ENCODE measurements around the gene ESYT2. TPM values are rescaled to one million over a fixed set of nuclear protein-coding genes. Genes with fewer than 3 reads are reported as not detected.
A peak's percentile ranks its signal among the peaks of the same experiment; 100 is the strongest.
"Not testable (repeated sequence)": the region's sequence is repeated elsewhere in the genome, so short reads cannot be mapped to it uniquely, and the experiment has no call there.

Gene ESYT2
- total RNA-seq, 1 experiment from 2014 or later, result 77.9 TPM

DNA sequence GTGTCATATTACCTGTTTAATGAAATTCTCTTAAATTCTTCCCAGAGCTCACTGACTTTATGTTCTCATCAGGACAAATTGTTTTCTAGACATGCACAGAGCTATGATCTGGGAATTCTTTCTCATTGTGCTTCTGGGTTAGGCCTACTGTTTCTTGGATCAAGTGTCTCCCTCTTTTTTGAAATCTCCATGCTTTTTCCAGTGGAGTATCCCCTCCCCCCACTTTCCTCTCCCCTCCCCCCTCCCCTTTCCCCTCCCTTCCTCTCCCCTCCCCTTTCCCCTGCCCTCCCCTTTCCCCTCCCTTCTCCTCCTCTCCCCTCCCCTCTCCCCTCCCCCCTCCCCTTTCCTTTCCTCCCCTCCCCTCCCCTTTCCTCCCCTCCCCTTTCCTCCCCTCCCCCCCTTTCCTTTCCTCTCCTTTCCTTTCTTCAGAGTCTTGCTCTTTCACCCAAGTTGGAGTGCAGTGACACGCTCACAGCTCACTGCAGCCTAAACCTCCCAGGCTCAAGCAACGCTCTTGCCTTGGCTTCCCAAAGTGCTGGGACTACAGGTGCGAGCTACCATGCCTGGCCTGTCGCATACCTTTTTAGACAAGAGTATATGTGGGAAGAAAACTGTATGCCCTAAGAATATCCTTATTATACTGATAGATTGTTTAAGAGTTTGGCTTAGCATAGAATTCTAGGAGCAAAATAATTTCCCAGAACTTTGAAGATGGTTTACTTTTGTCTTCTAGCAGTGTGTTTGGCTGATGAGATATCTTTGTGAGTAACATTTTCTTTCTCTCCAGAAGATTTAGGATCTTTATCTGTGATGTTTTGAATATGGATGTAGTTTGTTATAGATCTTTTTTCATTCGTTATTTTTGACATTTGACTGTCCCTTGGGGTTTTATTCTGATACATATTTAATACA is 29.5 kb upstream of the ESYT2 start:
- no peak for DNase-seq (ENCODE audit: low read depth)

DNA sequence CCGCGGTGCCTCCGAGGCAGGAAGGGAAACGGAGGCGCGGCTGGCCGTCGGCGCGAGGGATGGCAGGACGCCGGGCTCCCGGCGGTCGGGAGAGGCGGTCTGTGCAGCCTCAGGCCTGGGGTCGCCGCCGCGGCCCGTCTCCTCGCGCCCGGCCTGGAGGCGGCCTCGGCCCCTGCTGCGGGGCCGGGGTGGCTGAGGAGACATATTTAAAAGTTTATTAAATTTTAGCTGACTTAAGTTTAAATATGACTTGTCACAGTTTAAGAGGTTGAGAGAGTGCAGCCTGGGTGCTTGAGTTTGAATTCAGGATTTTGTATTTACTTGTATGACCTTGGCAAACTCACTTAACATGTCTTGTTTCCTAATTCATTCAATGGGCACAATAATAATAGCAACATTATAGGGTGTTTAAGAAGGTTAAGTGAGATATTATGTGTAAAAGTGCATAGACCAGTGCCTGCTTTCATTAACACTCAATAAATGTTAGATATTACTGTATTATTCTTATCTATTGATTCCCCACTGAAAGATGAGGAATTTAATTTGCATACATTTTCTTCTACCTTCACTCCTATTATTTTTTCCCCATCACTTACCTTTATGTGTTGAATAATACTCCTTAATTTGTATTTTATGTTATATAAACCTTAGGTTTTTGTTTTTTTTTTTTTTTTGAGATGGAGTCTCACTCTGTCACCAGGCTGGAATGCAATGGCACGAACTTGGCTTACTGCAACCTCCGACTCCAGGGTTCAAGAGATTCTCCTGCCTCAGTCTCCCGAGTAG is 27.8 kb upstream of the ESYT2 start:
- DNase-seq (ENCODE audit: low read depth), result no peak

DNA sequence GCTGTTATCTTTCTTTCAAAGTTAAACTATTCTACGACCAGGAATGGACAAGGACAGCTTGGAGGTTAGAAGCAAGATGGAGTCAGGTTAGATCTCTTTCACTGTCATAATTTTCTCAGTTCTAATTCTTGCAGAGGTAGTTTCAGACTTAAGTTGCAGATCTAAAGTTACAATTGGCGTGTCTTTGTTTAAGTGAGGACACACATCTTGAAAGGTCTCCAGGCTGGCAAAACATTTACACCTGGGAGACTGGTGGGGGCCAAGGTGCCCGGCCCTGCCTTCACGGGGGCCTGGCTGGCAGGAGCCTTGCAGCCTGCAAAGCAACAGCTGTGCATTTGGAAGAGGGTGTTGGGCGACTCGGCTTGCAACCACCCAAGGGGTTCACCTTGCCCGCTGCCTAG is 25.4 kb upstream of the ESYT2 start:
- no peak for DNase-seq (ENCODE audit: low read depth)

DNA sequence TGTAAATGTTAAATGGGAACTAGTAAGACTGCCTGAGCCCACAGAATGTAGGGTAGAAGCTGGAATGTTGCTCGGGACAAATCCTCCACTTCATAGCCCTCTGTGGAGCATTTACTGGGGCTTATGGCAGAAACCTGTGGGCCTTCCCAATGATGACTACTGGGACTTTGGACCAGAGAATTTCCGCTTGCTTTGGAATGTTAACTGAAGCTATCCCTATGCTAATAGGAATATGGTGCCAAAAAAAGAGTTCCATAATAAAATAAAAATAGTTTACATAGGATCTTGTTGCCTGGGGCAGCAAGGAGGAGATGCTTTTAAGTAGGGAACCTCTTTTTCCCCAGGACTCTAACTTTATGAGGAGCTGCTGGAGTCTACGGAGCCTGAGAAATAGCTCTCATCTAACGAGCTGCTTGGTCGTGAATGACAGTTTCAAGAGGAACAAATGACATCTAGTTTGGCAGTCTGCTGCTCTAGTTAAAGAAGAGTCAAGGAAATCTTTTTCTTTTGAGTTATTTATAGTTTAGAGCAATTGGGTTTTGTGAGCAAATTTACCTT is 21.3 kb upstream of the ESYT2 start:
- DNase-seq (ENCODE audit: low read depth), result no peak

DNA sequence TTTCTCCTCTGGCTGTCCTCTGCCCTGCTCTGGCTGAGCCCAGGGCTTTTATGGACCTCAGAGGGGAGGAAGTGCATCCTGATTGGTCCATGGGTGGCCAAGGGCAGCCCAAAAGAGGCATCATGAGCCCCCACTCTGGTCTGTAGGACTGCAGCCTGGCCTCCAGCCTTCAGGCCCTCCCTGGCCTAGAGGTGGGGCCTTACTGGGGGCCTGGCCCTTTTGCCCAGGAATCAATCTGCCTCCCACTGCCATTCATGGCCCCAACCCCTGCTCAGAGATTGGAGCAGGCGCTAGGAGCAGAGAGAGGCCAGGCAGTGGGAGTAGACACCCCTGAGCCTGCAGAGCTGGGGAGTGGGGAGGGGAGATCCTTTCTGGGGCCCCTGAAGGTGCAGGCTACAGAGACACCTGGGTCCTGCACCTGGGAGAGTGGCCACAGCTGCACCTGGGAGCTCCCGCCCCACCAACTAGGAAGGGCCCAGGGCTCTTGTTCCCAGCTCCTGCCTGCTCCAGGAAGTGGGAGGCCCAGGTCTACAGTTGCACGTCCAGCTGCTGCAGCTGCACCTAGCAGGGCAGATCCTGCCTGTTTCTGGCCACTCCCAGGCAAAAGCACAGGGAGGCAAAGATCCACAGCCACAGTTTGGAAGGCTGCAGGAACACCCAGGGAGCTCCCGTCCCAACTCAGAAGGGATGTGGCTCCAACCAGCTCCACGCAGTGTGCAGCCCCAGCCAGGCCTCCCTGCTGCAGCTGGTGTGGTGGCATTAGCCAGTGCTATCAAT is 20.6 kb upstream of the ESYT2 start:
- no peak for DNase-seq (ENCODE audit: low read depth)

DNA sequence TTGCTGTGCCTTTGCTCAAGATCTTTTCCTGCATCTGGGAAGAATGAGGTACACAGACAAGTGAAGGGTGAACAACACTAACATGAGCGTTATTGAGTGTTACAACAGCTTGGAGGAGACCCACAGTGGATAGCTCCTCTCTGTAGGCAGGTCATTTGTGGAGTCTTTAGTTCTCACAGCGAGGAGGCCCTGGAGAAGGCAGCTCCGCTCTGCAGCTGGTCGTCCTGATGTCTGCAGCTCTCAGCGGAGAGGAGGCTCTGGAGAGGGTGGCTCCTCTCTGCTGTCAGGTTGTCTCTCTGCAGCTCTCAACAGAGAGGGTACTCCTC is 20.1 kb upstream of the ESYT2 start:
- no peak for DNase-seq (ENCODE audit: low read depth)

DNA sequence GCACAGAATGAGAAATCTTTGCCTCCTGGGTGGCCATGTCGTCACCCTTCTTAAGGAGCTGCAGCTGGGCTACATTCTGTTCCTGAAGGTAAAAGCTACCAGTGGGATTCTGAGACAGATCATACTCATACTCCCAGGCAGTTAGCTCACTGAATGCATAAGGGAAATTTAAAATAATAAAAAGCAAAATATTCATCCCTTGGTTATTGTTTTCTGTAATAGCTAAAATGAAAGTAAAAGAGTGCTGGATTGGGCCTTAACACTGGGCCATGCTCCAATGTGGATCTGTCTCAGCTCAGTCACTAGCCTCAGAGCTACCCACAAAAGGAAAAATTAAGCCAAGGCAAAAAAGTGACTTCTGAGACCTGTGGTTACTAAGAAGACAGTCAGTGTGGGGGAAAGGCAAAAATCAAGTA is 18.1 kb upstream of the ESYT2 start:
- DNase-seq (ENCODE audit: low read depth), result peak; percentile 35

DNA sequence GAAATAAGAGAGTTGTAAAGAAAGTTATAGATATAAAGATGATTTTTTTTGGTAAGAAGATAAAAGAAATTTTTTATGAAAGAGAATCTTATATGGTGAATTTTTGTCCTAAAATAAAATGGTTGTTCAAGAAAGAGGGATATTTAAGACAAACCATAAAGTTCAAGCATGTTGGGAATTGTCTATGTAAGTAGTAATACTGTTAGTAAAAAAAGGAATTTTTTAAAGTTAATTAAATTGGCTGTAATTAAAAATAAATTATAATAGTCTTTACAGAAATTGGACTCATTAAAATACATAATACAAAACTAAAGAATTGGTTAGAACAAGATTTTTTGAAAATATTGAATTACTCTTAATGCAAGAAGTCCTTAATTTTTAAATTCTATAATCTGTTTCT is 17.0 kb upstream of the ESYT2 start:
- no peak for DNase-seq (ENCODE audit: low read depth)

DNA sequence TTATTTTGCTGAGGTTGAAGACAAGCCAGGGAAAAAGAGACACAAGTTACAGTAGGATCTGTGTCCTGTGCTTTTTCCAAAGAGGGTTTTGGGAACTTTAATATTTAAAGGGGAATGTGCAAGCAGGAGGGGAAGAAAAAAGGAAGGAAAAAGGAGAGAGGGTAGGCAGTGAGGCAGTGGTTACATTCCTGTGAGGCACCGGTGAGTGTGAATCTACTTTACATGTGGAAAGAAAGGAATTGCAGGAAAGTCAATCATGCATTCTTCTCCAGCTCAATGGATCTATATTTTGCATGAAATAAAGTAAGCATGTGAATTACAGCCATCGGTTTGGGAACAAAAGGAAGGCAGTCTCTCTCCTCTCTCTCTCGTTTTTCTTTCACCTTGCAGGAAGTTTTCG is 14.5 kb upstream of the ESYT2 start:
- no peak for DNase-seq (ENCODE audit: low read depth)

DNA sequence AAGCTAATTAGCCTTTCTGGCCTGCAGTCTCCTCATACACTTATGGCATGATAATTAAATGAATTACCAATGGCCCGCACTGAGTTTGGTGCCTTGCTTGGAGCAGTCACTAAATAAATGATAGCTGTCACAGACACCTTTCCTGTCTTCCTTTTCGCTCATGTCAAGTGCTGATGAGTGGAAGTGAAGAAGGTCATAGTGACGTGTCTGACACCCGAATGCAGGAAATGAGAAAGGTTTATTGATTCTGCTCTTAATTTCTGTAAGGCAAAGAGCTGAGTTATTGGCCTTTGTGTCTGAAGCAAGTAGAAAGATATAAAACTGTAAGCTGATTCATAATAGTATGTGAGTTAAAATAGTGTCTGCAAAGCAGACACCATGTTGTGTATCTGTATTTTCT is 13.2 kb upstream of the ESYT2 start:
- DNase-seq (ENCODE audit: low read depth), result no peak

DNA sequence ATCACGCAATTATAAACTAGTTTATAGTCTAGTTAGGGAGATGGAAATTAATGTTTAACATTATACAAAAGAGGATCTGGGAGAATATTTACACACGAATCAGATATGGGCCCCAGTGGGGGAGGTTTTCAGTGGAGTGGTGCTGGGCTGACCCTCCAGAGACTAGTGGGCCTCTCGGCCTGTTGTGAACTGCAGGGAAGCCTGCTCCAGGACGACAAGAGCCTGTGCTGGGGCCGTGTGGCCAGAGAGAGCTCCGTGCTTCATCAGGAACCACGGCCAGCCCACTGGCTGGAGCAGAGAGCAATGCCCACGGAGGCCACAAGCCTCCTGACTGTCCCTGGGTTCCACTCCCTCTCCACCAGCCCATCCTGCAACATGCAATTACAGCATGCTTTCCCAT is 11.3 kb upstream of the ESYT2 start:
- DNase-seq (ENCODE audit: low read depth), result no peak

DNA sequence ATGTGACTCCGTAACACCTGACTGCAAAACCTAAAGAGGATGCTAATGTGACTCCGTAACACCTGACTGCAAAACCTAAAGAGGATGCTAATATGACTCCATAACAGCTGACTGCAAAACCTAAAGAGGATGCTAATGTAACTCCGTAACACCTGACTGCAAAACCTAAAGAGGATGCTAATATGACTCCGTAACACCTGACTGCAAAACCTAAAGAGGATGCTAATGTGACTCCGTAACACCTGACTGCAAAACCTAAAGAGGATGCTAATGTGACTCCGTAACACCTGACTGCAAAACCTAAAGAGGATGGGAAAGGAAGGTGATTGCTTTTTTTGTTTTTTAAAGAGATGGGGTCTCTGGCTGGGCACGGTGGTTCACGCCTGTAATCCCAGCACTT is 9.9 kb upstream of the ESYT2 start:
- not testable (repeated sequence) for DNase-seq (ENCODE audit: low read depth)

DNA sequence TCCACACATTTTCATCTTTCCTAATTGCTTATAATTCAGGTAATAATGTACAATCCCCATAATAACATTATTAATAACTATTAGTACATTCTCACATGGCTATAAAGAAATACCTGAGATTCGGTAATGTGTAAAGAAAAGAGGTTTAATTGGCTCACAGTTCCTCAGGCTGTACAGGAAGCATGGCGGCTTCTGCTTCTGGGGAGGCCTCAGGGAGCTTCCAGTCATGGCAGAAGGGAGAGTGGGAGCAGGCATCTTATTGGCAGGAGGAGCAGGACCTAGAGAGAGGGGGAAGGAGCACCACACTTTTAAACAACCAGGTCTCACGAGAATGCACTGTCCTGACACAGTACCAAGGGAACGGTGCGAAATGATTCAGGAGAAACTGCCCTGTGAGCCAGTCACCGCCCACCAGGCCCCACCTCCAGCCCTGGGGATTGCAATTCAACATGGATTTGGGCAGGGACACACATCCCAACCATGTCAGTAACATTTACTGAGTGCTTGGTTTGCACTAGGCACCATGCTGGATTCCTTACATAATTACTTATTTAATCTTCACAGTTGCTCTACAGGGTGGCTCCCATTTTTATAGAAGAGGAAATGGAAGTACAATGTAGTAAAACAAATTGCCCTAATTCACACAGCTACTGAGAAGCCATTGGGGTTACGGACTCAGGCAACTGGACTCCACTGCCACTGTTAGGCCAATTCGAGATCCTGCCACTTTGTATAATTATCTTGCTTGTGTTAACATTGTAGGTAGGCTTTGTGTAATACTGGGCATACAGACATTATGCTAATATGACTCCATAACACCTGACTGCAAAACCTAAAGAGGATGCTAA is 8.7 kb upstream of the ESYT2 start:
- no peak for DNase-seq (ENCODE audit: low read depth)

DNA sequence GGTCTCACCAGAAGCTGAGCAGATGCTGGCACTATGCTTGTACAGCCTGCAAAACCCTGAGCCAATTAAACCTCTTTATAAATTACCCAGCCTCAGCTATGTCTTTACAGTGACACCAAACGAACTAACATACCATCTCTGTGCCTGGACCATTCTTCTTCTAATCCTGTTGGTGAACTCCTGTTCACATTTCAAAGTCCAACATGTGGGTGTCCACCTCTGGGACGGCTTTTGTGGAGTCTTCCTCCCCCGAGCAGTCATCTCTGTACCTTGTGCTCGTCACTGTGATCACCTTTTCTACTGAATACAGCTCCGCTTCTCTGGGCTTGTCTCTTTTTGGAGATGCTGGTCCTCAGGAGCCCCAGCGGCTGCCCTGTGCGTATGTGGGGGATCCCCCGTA is 7.4 kb upstream of the ESYT2 start:
- no peak for DNase-seq (ENCODE audit: low read depth)

DNA sequence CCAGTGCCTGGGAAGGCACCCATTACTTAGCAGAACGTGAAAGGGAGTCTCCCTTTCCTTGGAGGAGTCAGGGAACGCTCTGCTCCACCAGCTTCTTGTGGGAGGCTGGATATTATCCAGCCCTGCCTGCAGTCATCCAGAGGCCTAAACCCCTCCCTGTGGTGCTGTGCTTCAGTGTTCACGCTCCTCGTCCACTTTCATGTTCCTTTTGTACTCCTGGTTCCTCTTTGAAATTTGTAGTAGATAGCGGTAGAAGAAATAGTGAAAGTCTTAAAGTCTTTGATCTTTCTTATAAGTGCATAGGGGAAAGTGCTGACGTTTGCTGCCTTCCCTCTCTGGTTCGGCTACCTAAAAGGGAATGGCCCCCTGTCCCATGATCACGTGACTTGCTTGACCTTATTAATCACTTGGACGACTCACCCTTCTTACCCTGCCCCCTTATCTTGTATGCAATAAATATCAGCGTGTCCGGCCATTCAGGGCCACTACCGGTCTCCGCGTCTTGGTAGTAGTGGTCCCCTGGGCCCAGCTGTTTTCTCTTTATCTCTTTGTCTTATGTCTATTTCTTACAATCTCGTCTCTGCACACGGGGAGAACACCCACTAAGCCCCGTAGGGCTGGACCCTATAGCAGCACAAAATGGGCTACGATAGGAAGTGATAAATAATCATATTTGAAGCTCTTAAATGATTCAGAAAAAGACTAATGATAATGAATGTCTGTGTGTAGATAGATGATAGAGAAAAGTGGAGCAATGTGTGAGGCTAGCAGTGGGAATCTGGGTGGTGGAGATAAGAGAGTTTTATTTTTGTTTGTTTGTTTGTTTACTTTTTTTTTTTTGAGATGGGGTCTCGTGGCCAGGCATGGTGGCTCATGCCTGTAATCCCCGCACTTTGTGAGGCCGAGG is 5.8 kb upstream of the ESYT2 start:
- DNase-seq (ENCODE audit: low read depth), result no peak

DNA sequence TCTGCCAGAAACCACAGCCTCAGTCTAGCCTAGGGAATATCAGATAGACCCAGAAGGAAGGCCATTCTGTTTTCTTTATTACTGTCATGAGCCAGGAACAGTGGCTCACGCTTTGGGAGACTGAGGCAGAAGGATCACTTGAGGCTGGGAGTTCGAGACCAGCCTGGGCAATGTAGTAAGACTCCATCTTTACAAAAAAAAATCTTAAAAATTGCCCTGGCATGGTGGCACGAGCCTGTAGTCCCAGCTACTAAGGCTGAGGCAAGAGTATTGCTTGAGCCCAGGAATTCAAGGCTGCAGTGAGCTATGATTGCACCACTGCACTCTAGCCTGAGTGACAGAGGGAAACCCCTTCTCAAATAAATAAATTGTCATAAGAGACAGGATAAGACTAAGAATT is 3.7 kb upstream of the ESYT2 start:
- DNase-seq (ENCODE audit: low read depth), result no peak

DNA sequence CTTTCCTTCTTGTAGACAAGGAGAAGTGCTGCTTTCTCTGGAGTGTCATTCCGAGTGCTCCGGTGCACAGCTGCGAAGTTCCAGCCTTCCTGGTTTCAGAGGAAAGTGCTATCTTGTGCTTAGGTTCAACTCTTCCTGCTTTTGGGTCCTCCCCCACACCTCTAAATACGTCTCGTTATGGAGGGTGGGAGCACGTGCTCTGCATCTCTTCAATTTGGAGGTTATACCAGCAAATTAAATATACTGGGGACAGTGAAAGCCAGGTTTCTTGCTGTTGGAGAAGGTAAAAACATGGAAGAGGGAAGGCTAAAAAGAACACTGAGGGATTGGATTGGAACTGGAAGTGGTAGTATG is 2.4 kb upstream of the ESYT2 start:
- no peak for DNase-seq (ENCODE audit: low read depth)

DNA sequence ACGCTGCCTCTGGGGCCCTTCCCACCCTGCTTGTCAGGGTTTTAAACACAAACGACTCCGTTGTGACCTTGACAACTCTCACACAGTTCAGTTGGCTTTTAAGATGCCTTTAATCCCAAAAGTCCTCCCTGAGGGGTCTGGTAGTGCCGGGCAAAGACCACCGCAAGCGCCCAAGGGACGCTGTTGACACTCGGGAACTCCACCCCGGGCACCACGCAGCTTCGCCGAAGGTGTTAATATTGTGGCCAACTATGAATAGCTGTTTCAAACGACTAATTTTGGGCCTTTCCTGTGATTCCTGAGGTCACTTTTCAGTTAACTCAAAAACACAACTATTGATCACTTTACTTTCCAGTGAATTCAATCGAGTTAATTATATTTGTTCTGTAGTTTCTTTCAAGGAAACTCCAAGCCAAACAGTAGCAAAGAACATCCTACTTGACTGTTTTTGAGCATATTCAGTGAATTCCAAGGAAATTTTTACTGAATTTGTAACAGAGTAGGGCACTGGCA is 958 bp upstream of the ESYT2 start:
- DNase-seq (ENCODE audit: low read depth), result no peak

DNA sequence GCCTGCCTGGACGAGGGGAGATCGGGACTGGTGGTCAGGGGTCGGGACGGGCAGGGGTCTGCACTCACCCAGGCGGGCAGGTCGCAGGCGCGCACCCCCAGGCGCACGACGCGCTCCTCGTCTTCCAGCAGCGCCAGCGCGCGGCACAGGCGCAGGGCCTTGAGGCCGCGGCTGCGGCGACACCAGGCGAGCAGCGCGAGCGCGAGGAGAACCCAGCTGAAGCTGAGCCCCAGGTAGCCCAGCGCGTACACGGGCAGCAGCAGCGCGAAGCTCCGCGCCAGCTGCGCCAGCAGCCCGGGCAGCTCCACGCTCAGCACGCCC is 328 bp downstream of the ESYT2 start:
- peak; percentile 84 for DNase-seq (ENCODE audit: low read depth)

Data from RPMI7951 (cell line).